ENCODE data around the gene LSM14B.

DNA sequence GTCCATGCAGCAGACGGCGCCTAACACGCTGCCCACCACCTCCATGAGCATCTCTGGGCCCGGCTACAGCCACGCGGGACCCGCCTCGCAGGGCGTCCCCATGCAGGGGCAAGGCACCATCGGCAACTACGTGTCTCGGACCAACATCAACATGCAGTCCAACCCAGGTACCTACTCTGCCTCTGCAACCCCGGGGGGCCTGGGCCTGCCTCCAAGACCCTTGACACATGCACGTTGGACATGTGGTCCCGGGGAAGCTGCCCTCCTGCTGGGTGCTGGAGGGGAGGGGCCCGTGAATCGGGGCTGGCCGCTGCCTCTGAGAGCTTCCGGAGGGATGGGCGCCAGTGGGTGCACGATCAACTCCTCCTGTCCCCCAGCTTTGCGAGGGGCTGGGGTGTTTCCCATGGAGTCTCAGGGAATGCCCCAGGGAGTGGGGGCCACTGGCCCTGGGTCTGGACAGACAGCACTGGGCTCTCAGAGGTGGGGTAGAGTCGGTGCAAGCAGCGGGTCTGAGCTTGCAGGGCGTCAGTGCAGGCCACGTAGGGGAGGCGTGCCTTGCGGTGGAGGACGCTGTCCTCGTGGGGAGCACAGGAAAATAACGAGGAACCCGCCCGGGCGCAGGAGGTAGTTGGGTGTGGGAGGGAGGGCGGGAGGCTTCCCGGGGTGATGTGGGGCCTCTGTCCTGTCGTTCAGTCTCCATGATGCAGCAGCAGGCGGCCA is 40.6 kb downstream of the LSM14B start:
- TF ChIP-seq, protein P1, sequence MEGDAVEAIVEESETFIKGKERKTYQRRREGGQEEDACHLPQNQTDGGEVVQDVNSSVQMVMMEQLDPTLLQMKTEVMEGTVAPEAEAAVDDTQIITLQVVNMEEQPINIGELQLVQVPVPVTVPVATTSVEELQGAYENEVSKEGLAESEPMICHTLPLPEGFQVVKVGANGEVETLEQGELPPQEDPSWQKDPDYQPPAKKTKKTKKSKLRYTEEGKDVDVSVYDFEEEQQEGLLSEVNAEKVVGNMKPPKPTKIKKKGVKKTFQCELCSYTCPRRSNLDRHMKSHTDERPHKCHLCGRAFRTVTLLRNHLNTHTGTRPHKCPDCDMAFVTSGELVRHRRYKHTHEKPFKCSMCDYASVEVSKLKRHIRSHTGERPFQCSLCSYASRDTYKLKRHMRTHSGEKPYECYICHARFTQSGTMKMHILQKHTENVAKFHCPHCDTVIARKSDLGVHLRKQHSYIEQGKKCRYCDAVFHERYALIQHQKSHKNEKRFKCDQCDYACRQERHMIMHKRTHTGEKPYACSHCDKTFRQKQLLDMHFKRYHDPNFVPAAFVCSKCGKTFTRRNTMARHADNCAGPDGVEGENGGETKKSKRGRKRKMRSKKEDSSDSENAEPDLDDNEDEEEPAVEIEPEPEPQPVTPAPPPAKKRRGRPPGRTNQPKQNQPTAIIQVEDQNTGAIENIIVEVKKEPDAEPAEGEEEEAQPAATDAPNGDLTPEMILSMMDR (IDR thresholded peaks at IDR 0.05; ENCODE audit: poor library complexity), result no peak
- TF ChIP-seq EZH2phosphoT487 (IDR thresholded peaks at IDR 0.05; ENCODE audit: low read depth, severe bottlenecking, unreplicated experiment), result no peak

Data from hepatocyte (in vitro differentiated cells).